ENCODE measurements around the gene NCOA7.
"Not testable (repeated sequence)": the region's sequence is repeated elsewhere in the genome, so short reads cannot be mapped to it uniquely, and the experiment has no call there.

NCOA7 gene

DNA sequence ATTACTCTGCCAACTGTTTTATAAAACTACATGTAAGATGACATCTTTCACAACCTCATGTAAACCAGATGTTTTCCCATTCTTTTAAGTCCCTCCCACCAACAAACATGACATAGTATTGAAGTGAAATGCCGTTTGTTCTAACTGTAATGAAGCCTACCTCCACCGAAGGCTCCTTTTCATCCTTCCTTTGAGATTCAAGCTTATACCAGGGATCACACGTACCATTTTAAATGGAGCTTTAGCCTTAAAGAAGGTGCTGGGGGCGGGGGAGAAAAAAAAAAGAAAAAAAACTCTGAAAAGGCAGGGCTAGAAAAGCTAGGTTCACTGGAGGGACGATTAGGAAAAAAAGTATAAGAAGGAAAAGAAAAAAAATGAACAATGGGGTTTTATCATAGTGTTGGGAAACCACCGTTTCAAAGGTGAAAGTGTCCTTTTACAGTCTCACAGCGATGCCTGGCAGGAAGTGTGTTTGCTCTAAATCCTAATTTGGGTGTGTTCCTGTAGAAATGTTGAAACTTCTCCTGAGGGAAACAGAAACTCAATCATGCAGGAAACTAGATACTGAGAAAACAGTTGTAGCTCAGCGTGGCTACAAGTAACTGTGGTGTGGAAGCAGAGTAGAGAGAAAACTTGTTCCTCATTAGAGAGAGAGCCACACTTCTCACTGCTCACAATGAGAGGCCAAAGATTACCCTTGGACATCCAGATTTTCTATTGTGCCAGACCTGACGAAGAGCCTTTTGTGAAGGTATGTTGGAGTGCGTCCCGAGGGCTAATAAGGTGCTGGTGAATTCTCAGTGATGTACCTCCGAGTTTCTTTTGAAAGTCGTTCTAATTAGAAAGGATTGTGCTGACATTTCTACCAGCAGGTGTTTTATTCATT lies 128.2 kb downstream of the NCOA7 start:
- peak; percentile 57 for DNase-seq (ENCODE audit: low read depth, low spot score)

DNA sequence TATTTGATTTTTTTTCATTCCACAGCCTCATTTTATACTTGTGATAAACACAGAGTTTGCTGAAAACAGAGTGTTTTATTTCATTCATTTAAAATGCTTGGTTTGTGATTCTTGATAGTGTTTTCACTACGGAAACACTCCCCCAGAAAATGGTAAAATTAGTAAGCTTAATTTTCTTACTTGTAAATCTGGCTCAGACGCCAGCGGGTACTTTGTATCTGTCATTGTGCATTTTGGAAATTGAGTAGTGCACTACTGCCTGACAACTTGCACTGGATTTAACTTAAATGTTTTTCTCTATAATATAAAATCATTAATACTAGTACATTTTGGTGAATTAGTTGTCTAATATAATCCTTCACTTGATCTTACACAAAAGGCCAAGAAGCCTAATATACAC lies 128.9 kb downstream of the NCOA7 start:
- no peak for DNase-seq (ENCODE audit: low read depth, low spot score)

DNA sequence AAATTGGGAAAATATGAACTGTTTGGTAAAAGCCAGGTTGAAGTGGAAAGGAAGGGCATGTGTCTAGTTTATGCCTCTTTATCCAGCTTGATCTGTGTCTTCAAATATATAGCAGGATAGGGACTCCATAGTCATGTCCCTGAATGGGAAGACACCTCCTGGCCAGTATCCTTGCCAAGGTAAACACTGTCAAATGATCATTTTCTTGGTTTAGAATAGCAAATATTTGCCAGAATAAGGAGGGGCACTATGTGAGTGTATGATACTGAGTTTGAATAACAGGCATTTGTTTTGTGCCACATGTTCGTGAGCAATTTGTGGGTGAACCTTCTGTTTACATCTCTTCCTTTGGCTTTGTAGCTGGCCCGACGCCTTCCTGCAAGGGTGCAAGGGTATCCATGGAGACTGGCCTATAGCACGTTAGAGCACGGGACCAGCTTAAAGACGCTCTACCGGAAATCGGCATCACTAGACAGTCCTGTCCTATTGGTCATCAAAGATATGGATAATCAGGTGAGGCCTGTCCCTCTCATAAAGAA lies 131.6 kb downstream of the NCOA7 start:
- DNase-seq (ENCODE audit: low read depth, low spot score): no peak

DNA sequence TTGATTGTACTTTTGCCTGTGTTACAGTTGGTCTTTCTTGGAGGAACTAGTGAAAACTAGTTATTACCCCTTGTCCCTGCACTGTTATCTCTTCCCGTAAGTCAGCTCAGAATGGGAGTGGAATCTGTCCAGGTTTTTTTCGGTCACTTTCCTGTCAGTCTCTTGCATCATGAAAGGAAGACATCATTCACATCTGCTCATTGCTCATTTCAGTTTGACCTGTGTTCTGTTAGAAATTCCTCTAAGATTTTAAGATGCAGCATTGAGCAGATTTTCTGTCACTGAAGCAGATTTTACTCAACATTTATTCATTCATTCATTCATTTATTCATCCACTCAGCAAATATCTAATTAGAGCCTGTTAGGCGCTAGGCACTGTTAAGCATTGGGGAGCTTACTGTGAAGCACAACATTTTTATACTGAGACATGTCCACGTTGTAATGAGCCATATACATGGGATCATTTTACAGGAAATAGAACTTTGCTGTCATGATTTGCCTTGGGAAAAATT lies 132.7 kb downstream of the NCOA7 start:
- no peak for DNase-seq (ENCODE audit: low read depth, low spot score)

DNA sequence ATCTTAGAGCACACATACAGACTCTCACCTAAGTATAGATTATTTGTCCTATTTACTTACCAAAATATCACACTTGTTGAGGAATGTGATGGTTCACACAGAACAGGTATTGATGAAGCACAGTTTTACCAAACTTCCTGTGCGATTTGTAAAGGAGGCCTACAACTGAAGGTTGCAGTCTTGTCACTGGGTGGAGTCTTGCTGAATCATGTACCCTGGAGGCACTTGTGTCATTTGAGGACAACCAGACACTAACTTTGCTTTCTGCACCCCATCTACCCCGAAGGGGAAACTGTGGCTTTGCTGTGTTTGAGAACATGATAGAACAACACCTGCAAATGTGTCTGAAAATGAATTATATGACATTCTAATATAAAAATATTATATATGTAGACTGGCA lies 133.4 kb downstream of the NCOA7 start:
- no peak for DNase-seq (ENCODE audit: low read depth, low spot score)

DNA sequence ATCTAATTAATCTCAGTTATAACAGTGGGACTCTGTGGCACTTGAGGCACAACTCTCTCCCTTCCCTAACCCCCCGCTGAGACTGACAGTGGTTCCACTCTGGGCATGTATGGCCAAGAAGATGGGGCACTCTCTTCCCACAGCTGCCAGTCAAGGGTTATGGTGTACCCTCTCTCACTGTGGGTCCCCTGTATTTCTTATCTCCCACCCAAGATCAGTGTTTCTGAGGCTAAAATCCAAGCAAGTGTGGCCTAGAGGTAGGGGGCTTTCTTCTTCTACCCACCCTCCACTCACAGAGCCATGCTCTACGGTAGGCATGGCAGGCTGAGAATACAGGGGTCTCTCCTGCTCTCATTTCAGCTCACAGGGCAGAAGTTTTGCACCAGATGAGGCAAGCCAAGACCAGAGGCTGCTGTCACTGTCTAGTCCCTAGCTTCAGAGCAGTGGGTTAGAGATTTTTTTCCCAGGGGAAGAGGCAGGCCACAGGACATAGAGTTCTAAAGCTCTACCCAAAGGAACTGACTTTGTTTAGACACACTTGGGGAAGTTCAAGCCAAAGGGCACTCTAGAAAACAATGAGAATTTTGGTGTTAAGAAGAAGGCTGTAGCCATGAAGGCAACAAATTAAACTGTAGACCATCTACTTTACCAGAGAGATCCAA lies 134.1 kb downstream of the NCOA7 start:
- DNase-seq (ENCODE audit: low read depth, low spot score): no peak

DNA sequence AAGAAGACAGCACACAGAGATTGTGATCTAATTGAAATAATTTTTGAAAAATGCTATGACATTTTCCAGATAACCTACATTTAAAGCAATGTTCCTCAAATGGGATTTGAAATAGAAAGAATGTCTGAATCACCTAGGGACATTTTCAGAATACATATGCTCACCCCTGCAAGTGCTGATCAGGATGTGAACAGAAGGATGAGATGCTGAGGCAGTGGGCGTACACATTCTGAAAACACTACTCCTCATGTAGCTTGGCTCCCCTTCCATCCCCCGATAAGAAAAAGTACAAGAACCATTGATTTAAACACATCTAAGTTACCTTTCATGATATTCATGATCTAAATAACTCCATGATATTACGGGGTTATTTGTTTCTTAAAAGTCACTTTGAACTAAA lies 136.0 kb downstream of the NCOA7 start:
- no peak for DNase-seq (ENCODE audit: low read depth, low spot score)

DNA sequence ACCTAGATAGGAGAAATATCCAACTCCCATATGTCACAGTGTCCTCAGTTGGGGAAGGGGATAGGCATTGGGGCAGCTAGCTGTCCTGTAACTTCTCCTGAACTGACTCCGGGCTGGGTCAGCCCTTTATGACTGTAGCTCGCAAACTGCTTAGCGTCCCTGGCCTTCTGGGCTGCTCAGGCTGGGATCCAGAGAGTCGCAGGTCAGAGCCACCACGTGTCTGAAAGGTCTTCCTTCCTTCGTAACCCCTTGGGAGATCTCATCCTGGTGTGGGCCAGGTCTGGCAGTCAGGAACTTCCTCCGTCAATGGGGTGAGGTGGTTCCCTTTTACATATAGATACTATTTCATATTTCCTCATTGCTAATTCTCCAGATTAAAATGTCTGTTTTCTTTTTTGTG lies 137.0 kb downstream of the NCOA7 start:
- no peak for DNase-seq (ENCODE audit: low read depth, low spot score)

DNA sequence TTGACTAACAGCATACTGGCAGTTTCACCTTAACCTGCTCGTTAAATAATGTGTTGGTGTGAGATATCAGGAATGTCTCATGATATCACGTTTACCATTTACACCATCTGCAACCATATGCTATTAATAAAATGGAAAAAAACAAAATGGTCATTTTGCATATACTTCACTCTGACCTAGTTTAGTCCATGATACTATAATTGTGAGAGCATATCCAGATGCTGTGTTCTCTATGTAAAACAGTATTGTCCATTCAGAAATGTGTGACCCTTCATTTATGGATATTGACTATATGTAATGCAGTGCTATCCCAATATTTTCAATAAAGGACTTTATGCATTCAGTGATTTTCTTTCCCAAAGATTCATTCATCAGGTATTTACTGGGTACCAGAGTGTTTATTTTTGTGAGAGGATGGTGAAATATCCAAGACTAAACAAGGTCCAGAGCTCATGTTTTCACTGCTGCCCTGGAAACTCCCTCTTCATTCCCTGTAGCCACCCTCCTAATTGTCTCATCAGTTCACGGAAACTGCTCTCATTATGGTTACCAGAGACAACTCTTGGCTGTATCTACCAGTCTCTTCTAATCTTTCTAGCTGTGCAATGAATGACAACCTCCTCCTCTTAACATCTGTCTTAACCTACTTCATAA lies 140.1 kb downstream of the NCOA7 start:
- DNase-seq (ENCODE audit: low read depth, low spot score): no peak

DNA sequence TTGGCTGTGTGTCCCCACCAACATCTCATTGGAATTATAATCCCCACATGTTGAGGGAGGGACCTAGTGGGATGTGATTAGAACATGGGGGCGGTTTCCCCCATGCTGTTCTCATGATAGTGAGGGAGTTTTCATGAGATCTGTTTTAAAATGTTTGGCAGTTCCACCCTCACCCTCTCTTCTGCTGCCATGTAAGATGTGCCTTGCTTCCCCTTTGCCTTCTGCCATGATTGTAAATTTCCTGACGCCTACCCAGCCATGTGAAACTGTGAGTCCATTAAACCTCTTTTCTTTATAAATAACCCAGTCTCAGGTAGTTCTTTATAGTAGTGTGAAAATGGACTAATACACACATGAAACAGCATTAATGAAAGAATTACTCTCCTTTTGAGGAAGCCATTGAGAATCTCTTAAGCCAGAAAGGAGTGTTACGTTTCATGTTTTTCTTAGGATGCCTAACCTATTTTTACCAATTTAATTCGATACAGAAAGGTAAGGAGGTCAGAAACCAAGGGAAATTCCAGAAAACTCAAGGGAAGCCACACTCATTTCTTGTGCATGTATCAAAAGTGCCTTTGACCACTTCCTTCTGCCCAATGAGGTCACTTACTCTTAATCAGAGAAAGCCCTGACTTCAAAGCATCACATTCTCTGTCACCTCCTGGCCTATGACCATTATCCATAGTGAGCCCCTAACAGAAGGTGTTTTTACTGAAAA lies 141.1 kb downstream of the NCOA7 start:
- no peak for DNase-seq (ENCODE audit: low read depth, low spot score)

DNA sequence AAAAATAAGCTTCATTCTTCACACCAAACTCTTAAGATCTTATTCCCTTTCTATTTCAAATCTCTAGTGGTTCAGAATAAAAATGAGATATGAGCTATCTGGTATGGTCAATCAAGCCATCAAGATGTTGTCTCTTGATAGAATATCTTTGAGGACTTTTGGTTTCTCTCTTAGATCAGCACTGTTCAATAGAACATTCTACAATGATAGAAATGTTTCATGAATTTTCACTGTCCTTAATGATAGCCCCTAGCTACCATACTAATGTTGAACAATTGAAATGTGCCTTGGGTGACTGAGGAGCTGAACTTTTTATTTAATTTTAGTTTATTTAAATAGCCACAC lies 141.7 kb downstream of the NCOA7 start:
- DNase-seq (ENCODE audit: low read depth, low spot score): no peak

DNA sequence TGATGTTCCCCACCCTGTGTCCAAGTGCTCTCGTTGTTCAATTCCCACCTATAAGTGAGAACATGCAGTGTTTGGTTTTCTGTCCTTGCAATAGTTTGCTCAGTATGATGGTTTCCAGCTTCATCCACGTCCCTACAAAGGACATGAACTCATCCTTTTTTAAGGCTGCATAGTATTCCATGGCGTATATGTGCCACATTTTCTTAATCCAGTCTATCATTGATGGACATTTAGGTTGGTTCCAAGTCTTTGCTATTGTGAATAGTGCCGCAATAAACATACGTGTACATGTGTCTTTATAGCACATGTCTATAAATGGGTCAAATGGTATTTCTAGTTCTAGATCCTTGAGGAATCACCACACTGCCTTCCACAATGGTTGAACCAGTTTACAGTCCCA lies 144.8 kb downstream of the NCOA7 start:
- DNase-seq (ENCODE audit: low read depth, low spot score): not testable (repeated sequence)

DNA sequence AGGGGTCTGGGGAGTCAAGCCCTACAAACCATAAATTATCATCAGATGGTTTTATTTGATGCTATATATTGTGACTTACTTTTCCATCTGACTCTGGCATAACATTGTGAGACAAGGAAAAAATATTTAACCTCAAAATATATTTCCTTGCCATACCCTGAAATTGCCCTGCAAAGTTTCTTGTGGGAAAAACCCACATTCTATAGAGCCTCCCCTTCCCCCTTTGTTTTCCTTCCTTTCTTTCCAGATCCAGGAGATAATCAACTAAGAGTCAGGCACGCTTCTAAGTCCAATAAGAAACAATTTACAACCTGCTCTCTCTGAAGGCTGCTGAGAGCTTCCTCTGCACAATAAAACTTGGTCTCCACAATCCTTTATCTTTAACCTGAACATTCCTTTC lies 148.3 kb downstream of the NCOA7 start:
- no peak for DNase-seq (ENCODE audit: low read depth, low spot score)

DNA sequence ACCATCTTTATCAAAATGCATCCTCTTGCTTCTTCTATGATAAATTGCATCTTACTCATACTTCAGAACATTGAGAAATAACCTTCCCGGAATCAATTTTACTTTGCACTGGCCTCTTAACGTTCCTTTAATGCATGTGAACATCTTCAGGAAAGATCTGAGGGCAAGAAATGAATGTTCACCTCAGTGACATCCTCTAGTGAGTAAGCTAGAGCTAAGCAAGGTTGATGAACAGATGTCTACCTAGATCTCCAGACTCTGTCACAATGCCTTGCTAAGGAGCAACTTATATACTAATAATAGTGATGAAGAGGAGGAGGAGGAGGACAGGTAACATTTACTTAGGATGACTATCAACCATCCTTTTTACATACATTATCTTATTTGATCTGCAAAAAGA lies 149.0 kb downstream of the NCOA7 start:
- DNase-seq (ENCODE audit: low read depth, low spot score): no peak

DNA sequence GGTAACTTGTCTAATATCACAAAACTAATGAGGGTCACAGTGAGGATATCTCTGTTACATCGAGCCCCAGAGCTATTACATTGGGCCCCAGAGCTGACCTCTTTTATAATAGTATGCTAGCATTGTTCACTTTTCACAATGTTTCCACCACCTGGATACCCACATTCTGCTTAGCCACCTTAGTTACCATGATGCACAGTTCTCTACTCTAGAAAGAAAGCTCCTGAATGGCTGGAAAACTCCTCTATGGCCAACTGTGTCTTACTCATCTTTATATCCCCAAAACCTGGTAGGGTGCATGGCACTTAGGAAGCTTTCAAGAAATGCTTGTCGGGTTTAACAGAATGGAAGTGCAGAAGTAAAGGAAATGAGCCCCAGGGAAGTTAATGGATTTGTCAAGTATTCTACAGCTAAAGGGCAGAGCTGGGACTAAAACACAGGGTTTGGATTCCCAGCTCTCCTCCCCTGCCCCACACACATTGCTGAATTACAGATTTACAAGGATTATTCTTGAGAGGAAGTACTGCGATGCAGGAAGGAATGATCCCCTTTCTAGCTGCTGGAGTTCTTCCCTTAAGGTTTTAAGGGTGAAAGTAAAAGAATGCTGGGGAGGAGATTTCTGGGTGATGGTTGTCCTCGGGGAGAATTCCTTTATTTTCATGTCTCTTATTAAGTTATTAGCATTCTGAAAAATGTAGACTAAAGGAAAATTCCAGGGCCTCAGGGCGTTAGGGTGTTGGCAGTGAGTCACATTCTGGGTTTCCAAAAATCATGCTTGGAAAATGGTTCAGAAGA lies 149.7 kb downstream of the NCOA7 start:
- no peak for DNase-seq (ENCODE audit: low read depth, low spot score)

DNA sequence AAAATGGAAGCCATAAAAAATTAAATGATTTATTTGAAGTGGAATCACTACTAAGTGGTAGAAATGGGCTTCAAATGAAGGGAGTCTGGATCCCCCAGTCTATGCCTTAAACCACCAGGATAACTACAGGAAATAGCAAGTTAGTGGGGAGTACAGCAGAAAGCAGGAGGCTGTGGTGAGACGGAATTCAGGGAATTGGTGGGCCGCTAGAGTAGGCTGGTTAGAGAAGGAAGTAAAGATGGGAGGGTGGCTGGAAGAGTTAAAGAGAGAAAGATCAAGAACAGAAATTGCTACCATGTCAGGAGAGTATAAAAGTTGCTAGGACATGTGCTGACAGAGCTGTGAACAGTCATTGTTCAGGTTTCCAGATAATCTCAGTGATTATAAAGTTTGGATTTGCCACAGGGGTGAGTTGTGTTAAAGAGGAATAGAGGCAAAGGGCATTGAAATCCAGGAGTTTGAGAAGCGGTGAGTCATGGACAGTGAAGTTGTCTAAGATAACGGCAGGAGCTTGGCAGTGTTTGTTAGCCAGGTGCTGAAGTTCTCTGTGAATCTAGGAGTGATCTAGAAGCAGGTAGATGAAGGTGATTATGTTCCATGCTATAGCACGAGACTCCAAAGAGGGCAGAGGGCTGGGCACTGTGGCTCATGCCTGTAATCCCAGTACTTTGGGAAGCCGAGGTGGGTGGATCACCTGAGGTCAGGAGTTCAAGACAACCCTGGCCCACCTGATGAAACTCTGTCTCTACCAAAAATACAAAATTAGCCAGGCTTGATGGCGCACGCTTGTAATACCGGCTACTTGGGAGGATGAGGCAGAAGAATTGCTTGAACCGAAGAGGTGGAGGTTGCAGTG lies 152.1 kb downstream of the NCOA7 start:
- DNase-seq (ENCODE audit: low read depth, low spot score): no peak

DNA sequence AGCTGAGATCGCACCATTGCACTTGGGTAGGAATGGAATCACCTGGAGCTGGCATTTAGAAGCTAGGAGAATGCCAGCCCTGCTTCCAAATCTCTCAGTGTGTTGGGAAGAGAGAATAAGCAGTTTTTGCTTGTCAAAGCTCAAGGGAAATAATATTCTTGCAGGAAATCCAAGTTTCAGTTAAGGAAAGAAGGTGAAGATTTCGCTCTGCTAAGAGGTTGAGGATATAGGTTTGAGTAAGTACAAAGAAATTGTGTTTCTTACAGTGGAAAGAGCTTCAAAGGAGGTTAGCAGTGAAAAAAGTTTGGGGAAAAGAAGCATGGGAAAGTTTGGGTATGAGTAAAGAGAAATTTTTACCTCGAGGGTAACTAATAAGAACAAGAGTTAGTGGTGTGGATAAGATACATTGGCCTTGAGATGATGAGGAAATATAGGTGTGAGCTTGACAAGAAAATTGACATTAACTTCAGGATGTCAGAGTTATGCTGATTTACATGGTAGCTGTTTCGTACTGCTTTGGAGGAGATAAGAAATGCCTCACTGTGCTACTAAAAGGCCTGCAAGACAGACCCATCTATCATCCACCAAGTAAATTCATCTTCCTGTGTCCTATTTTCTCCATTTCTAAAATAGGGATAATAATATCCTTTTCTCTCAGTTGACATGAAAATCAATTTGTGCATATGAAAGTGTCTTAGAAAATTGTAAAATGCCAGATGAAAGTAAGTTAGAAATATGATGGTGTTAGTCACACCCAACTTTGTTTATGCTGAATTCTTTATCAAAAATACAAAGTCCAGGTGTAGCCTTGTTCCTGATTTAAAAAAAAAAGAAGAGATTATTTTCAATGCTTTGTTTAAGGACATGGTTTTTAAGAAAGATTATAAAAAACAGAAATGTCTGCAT lies 153.0 kb downstream of the NCOA7 start:
- DNase-seq (ENCODE audit: low read depth, low spot score): no peak

DNA sequence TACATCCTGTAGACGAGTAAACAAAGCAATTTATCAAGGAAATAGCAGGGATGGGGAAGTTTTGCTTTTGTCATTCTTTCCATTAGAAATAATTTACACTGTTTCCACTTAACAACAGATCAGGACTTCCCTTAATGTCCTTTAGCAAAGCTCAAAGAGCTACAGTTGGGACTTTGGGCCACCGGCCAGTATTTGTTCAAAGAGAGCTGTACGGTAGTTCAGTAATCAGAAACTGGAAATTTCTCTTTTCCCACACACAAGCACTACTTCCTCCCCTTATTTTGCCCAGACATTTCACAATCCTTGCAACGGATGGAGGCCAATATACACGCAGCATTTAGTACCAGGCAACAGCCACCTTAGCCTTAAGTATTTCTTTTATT lies 153.7 kb downstream of the NCOA7 start:
- no peak for DNase-seq (ENCODE audit: low read depth, low spot score)

DNA sequence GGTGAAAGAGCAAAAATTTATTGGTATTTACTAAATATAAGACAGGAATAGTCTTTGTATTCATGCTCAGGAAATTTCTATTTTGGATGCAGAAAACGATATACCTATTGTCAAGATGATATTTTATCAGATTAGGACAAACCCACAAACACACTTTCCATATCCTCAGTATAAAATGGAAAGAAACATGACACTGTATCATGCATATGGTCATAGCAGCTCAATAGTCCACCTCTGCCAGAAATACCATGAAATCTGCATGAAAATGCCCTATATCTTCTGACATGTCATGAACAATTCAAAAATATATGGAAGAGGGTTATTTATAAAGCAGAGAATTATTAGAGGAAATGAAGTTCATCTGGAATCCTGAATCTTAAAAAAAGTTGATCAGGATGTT lies 154.1 kb downstream of the NCOA7 start:
- DNase-seq (ENCODE audit: low read depth, low spot score): no peak
